H1 (cell line): ENCODE measurements around the gene NAT10. TPM values are rescaled to one million over a fixed set of nuclear protein-coding genes. Genes with fewer than 3 reads are reported as not detected.

Experiments used
- CTCF ChIA-PET: fragments of 300-600 bp; sonication (Branson Sonifier 250); formaldehyde crosslinking; loops from one replicate; lab custom pipeline; 2021; ENCODE audit not compliant: partially characterized antibody; lab: Charles Lee
- POLR2A ChIA-PET: fragments of 300-600 bp; sonication (Branson Sonifier 250); formaldehyde crosslinking; loops from one replicate; lab custom pipeline; 2021; ENCODE audit warnings: inconsistent platforms; ENCODE audit not compliant: partially characterized antibody; lab: Charles Lee
- DNase-seq, 2 experiments: peaks; one replicate each; pipeline versions ENCODE4 v3.0.0 to v3.0.0-alpha.2; 2010 to 2022; ENCODE audit warnings: low spot score in 2 of 2, low read depth in 1 of 2, mixed read lengths in 1 of 2
- FAIRE-seq: peaks from 2 replicates; lab custom pipeline; 2011; peaks lifted over from hg19 to GRCh38; lab: Jason Lieb, UNC
- H2AFZ ChIP-seq: 2 replicates; pipeline ENCODE4 v1.8.1; 2012; ENCODE audit warnings: low read length, inconsistent platforms
- H2AK5ac ChIP-seq: 2 replicates; pipeline ENCODE4 v1.6.1; 2013; ENCODE audit warnings: low read depth, low read length
- H2BK120ac ChIP-seq: replicated peaks from 2 replicates; pipeline ENCODE3; 2013; ENCODE audit warnings: low read depth, low read length, inconsistent platforms
- H2BK12ac ChIP-seq: 2 replicates; pipeline ENCODE4 v1.6.1; 2013; ENCODE audit warnings: low read depth, low read length
- H2BK15ac ChIP-seq: 2 replicates; pipeline ENCODE4 v1.6.1; 2013; ENCODE audit warnings: low read length
- H2BK20ac ChIP-seq: 2 replicates; pipeline ENCODE4 v1.6.1; 2013; ENCODE audit warnings: low read length
- H2BK5ac ChIP-seq: 2 replicates; pipeline ENCODE4 v1.6.1; 2013; ENCODE audit warnings: low read depth, low read length
- H3K14ac ChIP-seq: 2 replicates; pipeline ENCODE4 v1.6.1; 2013; ENCODE audit warnings: inconsistent platforms; ENCODE audit not compliant: insufficient read length
- H3K18ac ChIP-seq: 2 replicates; pipeline ENCODE4 v1.6.1; 2013; ENCODE audit warnings: low read length; ENCODE audit errors: extremely low read depth
- H3K23ac ChIP-seq: 2 replicates; pipeline ENCODE4 v1.6.1; 2013; ENCODE audit warnings: inconsistent platforms; ENCODE audit not compliant: insufficient read length
- H3K23me2 ChIP-seq: 2 replicates; pipeline ENCODE4 v1.6.1; 2013; ENCODE audit warnings: low read depth, low read length
- H3K27ac ChIP-seq: 2 replicates; pipeline ENCODE4 v1.6.1; 2011; ENCODE audit warnings: low read depth, low read length, inconsistent platforms
- H3K27me3 ChIP-seq, 4 experiments: replicated peaks in 1 of 4; 1 replicate in 1 of 4; 2 replicates in 3 of 4; pipeline versions ENCODE4 v1.6.1 to v1.8.1; 2011 to 2013; ENCODE audit warnings: low read length in 3 of 4, mild to moderate bottlenecking in 3 of 4, inconsistent platforms in 2 of 4, mixed read lengths in 2 of 4, moderate library complexity in 1 of 4; ENCODE audit not compliant: control insufficient read depth in 3 of 4, insufficient read depth in 3 of 4; ENCODE audit errors: extremely low read depth in 1 of 4
- H3K36me3 ChIP-seq, 4 experiments: 2 replicates each; pipeline versions ENCODE4 v1.6.1 to v1.8.1; 2011 to 2013; ENCODE audit warnings: mild to moderate bottlenecking in 4 of 4, low read length in 3 of 4, moderate library complexity in 2 of 4, control low read depth in 1 of 4, inconsistent platforms in 1 of 4; ENCODE audit not compliant: insufficient read depth in 4 of 4, control insufficient read depth in 2 of 4
- H3K4ac ChIP-seq: replicated peaks from 2 replicates; pipeline ENCODE3; 2013; ENCODE audit warnings: low read length, low read depth, mixed read lengths, inconsistent platforms; ENCODE audit not compliant: insufficient read length
- H3K4me1 ChIP-seq, 4 experiments: replicated peaks in 1 of 4; 1 replicate in 1 of 4; 2 replicates in 3 of 4; pipeline versions ENCODE4 v1.6.1 to v1.8.1; 2011 to 2013; ENCODE audit warnings: low read length in 3 of 4, inconsistent platforms in 2 of 4, mixed read lengths in 1 of 4; ENCODE audit not compliant: insufficient read depth in 4 of 4, control insufficient read depth in 3 of 4
- H3K4me2 ChIP-seq, 2 experiments: 2 replicates each; pipeline versions ENCODE4 v1.6.1 to v1.8.1; 2011 to 2013; ENCODE audit warnings: low read depth in 2 of 2, low read length in 2 of 2, control low read depth in 1 of 2, inconsistent platforms in 1 of 2, mild to moderate bottlenecking in 1 of 2; ENCODE audit not compliant: insufficient read depth in 1 of 2
- H3K4me3 ChIP-seq, 4 experiments: fragments of 200-600, 300-600 bp in 1 of 4; sonication (generic), shearing (Covaris generic), sonication (Bioruptor Twin) in 1 of 4; 2 replicates each; pipeline versions ENCODE4 v1.5.1 to v1.8.1; 2011 to 2016; ENCODE audit warnings: low read length in 4 of 4, low read depth in 3 of 4, control low read depth in 2 of 4, inconsistent platforms in 2 of 4, mild to moderate bottlenecking in 2 of 4, mixed read lengths in 1 of 4, moderate library complexity in 1 of 4; ENCODE audit not compliant: insufficient read depth in 2 of 4; ENCODE audit errors: extremely low read depth in 1 of 4
- H3K56ac ChIP-seq: replicated peaks from 2 replicates; pipeline ENCODE3; 2013; ENCODE audit warnings: low read depth, mild to moderate bottlenecking, mixed read lengths, low read length, inconsistent platforms; ENCODE audit not compliant: insufficient read length
- H3K79me1 ChIP-seq: 2 replicates; pipeline ENCODE4 v1.6.1; 2013; ENCODE audit warnings: low read depth, low read length, control low read depth
- H3K79me2 ChIP-seq, 2 experiments: 2 replicates each; pipeline versions ENCODE4 v1.6.1 to v1.8.1; 2012 to 2013; ENCODE audit warnings: low read length in 2 of 2, mild to moderate bottlenecking in 2 of 2, inconsistent platforms in 1 of 2; ENCODE audit not compliant: insufficient read depth in 2 of 2, control insufficient read depth in 1 of 2
- H3K9ac ChIP-seq, 4 experiments: replicated peaks in 1 of 4; 1 replicate in 1 of 4; 2 replicates in 3 of 4; pipeline versions ENCODE4 v1.6.1 to v1.8.1; 2011 to 2013; ENCODE audit warnings: low read depth in 3 of 4, low read length in 3 of 4, control low read depth in 2 of 4, mild to moderate bottlenecking in 2 of 4, moderate library complexity in 2 of 4, inconsistent platforms in 1 of 4; ENCODE audit errors: extremely low read depth in 1 of 4
- H3K9me3 ChIP-seq, 2 experiments: 2 replicates each; pipeline versions ENCODE4 v1.6.1 to v1.8.1; 2012 to 2013; ENCODE audit warnings: mild to moderate bottlenecking in 2 of 2, moderate library complexity in 2 of 2, control low read depth in 1 of 2, inconsistent platforms in 1 of 2, low read depth in 1 of 2, low read length in 1 of 2, mixed read lengths in 1 of 2; ENCODE audit not compliant: insufficient read depth in 2 of 2
- H4K20me1 ChIP-seq, 2 experiments: replicated peaks in 1 of 2; 2 replicates each; pipeline versions ENCODE3 to v1.8.1; 2011 to 2013; ENCODE audit warnings: inconsistent platforms in 2 of 2, low read length in 2 of 2, mild to moderate bottlenecking in 1 of 2; ENCODE audit not compliant: insufficient read depth in 2 of 2, control insufficient read depth in 1 of 2
- H4K5ac ChIP-seq: 2 replicates; pipeline ENCODE4 v1.6.1; 2013; ENCODE audit warnings: low read length, low read depth, mixed read lengths, inconsistent platforms; ENCODE audit not compliant: insufficient read length
- H4K8ac ChIP-seq: 2 replicates; pipeline ENCODE4 v1.8.0; 2013; ENCODE audit warnings: mild to moderate bottlenecking, moderate library complexity, low read length, inconsistent platforms; ENCODE audit not compliant: insufficient read depth; ENCODE audit errors: extremely low read depth
- H4K91ac ChIP-seq: replicated peaks from 2 replicates; pipeline ENCODE3; 2013; ENCODE audit warnings: low read length, mixed read lengths, inconsistent platforms; ENCODE audit not compliant: insufficient read length
- GABPA ChIP-seq: IDR thresholded peaks from 2 replicates; pipeline ENCODE4 v1.6.1; 2011; ENCODE audit warnings: mild to moderate bottlenecking, low read length, moderate library complexity, borderline replicate concordance; ENCODE audit not compliant: insufficient read depth
- SIN3A ChIP-seq, 2 experiments: IDR thresholded peaks in 1 of 2; conservative IDR thresholded peaks in 1 of 2; 2 replicates each; pipeline ENCODE4 v1.6.1; 2011 to 2012; ENCODE audit warnings: low read length in 2 of 2, improper control_type of control experiment in 1 of 2, low read depth in 1 of 2, mild to moderate bottlenecking in 1 of 2
- TCF12 ChIP-seq: IDR thresholded peaks from 2 replicates; pipeline ENCODE4 v1.6.1; 2011; ENCODE audit warnings: low read depth, mild to moderate bottlenecking, low read length
- WGBS, 2 experiments: shearing (Covaris generic) in 1 of 2; methylation state at CpG; one replicate each; pipeline versions ENCODE4 v1.1.6 to v1.1.7; 2013 to 2015; ENCODE audit warnings: low lambda C conversion rate in 2 of 2, mixed read lengths in 2 of 2, inconsistent platforms in 1 of 2, low coverage in 1 of 2, missing lambda C conversion rate in 1 of 2; ENCODE audit not compliant: insufficient replicate concordance in 2 of 2, insufficient coverage in 1 of 2, insufficient read length in 1 of 2; ENCODE audit errors: extremely low coverage in 1 of 2, missing lambda C conversion rate in 1 of 2; 5-methylcytosine and 5-hydroxymethylcytosine counted together
- polyA plus RNA-seq, 7 experiments: library from polyadenylated mRNA; depleted of rRNA in 3 of 7; stranded (reverse) in 5 of 7; unstranded in 2 of 7; fragments of >200 nt in 5 of 7; fragments of 200-250 nt in 2 of 7; gene quantifications; 1 replicate in 5 of 7; 2 replicates in 1 of 7; 4 replicates in 1 of 7; pipeline versions ENCODE4 v1.2.1 to v1.2.3, GENCODE V29; 2011 to 2013; ENCODE audit warnings: missing spikeins in 2 of 7, mixed read lengths in 2 of 7
- total RNA-seq: library from RNA; stranded (reverse); fragmentation: NEBNext Ultra II Directional; extraction: Animal tissue kit (Norgen Biotek cat#: 25700); gene quantifications from 2 replicates; pipeline ENCODE4 v1.2.1, GENCODE V29; 2021

Gene NAT10
- total and polyA plus RNA-seq, 2 of the 8 experiments (the other 6 are each of a cell fraction or from before 2014, with no cell fraction given) = 66.3 to 89.6 TPM

- Histone ChIP-seq H3K9ac (no peak overlapping the region), H2AK5ac (no peak overlapping the region), H3K4ac (no peak overlapping the region), H3K56ac (no peak overlapping the region), H4K8ac (no peak overlapping the region), H3K14ac (no peak overlapping the region), H3K79me2 (no peaks in the 10 kb centered on the region), H3K27ac (no peak overlapping the region), H2BK15ac (no peak overlapping the region; the same call in 1 of the 2 replicates), H4K20me1 (no peaks in the 10 kb centered on the region), H2BK5ac (no peak overlapping the region), H3K23ac (no peak overlapping the region), H2BK12ac (no peak overlapping the region; the same call in 1 of the 2 replicates), H2AFZ (no peak overlapping the region), H2BK120ac (no peak overlapping the region), H3K79me1 (no peaks in the 10 kb centered on the region), H2BK20ac (no peak overlapping the region), H3K36me3 (no peaks in the 10 kb centered on the region), H3K9me3 (no peaks in the 10 kb centered on the region), H3K4me2 (no peak overlapping the region), H3K27me3 (no peaks in the 10 kb centered on the region), H3K4me1 (peaks cover 20 to 41% (median 21%) of the 10 kb centered on the region in 4 experiments), H4K91ac (no peak overlapping the region), H3K18ac (no peak overlapping the region), H3K4me3 (no peak overlapping the region), H3K23me2 (no peaks in the 10 kb centered on the region), H4K5ac (no peak overlapping the region)
- CTCF ChIA-PET = interaction anchor here (0.5 to 1.4 kb wide), 5 partner anchors 16 to 1553 kb away, joined by 3 to 9 read pairs (median 4); no protein-coding TSS in a partner anchor
- WGBS, 2 experiments = 94% methylated on average over 8 of the region's 8 CpGs; no CpG with 5 or more reads in 1 of the 2 experiments
- FAIRE-seq (no peak), DNase-seq (no peak)
- POLR2A ChIA-PET = interaction anchor here (0.7 kb wide), 1 partner anchor 166 kb away, joined by 3 read pairs; no protein-coding TSS in a partner anchor
- TF ChIP-seq SIN3A (conservative IDR thresholded peaks at IDR 0.05 in 1 of 2, IDR thresholded peaks at IDR 0.05 in 1 of 2; ENCODE audit: low read depth in 1 of 2, low read length in 2 of 2) = no peak
- no peak for TF ChIP-seq TCF12
- TF ChIP-seq GABPA = no peak
Observed at GRCh38 chr11:34190192-34191139, 85.0 kb downstream of the NAT10 start.
